ENCODE measurements around the gene OSTC. TPM values are rescaled to one million over a fixed set of nuclear protein-coding genes. Genes with fewer than 3 reads are reported as not detected.

Gene OSTC
- total and polyA plus RNA-seq, 2 of the 13 experiments (the other 11 are each of a cell fraction or from before 2014, with no cell fraction given) = 208 to 380 TPM

GRCh38 chr4:108703370-108703769, 53.0 kb downstream of the OSTC start (continued):
- TF ChIP-seq, protein P1, sequence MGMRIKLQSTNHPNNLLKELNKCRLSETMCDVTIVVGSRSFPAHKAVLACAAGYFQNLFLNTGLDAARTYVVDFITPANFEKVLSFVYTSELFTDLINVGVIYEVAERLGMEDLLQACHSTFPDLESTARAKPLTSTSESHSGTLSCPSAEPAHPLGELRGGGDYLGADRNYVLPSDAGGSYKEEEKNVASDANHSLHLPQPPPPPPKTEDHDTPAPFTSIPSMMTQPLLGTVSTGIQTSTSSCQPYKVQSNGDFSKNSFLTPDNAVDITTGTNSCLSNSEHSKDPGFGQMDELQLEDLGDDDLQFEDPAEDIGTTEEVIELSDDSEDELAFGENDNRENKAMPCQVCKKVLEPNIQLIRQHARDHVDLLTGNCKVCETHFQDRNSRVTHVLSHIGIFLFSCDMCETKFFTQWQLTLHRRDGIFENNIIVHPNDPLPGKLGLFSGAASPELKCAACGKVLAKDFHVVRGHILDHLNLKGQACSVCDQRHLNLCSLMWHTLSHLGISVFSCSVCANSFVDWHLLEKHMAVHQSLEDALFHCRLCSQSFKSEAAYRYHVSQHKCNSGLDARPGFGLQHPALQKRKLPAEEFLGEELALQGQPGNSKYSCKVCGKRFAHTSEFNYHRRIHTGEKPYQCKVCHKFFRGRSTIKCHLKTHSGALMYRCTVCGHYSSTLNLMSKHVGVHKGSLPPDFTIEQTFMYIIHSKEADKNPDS (CRISPR knock-in tag; IDR thresholded peaks at IDR 0.05) = no peak
- TF ChIP-seq ELF1 (CRISPR knock-in tag; IDR thresholded peaks at IDR 0.05) = no peak
- TF ChIP-seq NFIC (IDR thresholded peaks at IDR 0.05; ENCODE audit: low read length) = no peak

GRCh38 chr4:108703966-108704365, 53.6 kb downstream of the OSTC start:
- intact Hi-C loops (cut with micrococcal nuclease; ENCODE audit: unreplicated experiment) = no loop called here
- ATAC-seq = no peak

More at GRCh38 chr4:108703966-108704365, 53.6 kb downstream of the OSTC start:
- Histone ChIP-seq H3K36me3 (replicated peaks in 1 of 2; ENCODE audit: control insufficient read depth in 1 of 2, insufficient read depth in 2 of 2, low read length in 2 of 2) (no peaks in the 10 kb centered on the region), H2AFZ (ENCODE audit: low read length) (no peak overlapping the region), H3K4me1 (ENCODE audit: insufficient read depth, low read length) (no peaks in the 10 kb centered on the region), H3K27ac (ENCODE audit: extremely low read length, insufficient read depth, low read length) (no peak overlapping the region), H3K4me2 (ENCODE audit: low read depth, low read length) (no peak overlapping the region), H3K79me2 (ENCODE audit: insufficient read depth, low read length) (no peaks in the 10 kb centered on the region), H3K4me3 (replicated peaks in 1 of 3; ENCODE audit: insufficient read depth in 1 of 3, low read depth in 2 of 3, low read length in 3 of 3) (no peak overlapping the region), H3K27me3 (ENCODE audit: control insufficient read depth in 1 of 2, insufficient read depth in 2 of 2, low read length in 2 of 2) (no peaks in the 10 kb centered on the region; a peak in 1 of 5 replicates), H4K20me1 (ENCODE audit: insufficient read depth, low read length) (no peaks in the 10 kb centered on the region), H3K9ac (ENCODE audit: insufficient read depth, low read depth, low read length) (no peak overlapping the region), H3K9me3 (ENCODE audit: low read length) (no peaks in the 10 kb centered on the region)
- in situ Hi-C loops (cut with HindIII; ENCODE audit: extremely low pct_ligation_motif_present, low pct_unique_long_range_greater_than_20kb) = no loop called here
- 8% methylated on average over 2 of the region's 2 CpGs for WGBS (ENCODE audit: low lambda C conversion rate)
- FAIRE-seq (no peak), DNase-seq (ENCODE audit: low spot score) (no peak)
- no TSS peak for BruUV-seq (replicated peaks)
- ChIA-PET POLR2A (no interaction called here), CTCF (ENCODE audit: low intra/inter-chr PET ratio, low total read pairs) (no interaction called here)
- TF ChIP-seq LBX2 (CRISPR knock-in tag; IDR thresholded peaks at IDR 0.05; ENCODE audit: borderline replicate concordance) = no peak
- TF ChIP-seq AHR (CRISPR knock-in tag; IDR thresholded peaks at IDR 0.05) = no peak
- TF ChIP-seq MYNN (CRISPR knock-in tag; IDR thresholded peaks at IDR 0.05; ENCODE audit: low read depth) = no peak
- no peak for TF ChIP-seq ZNF263 (CRISPR knock-in tag; IDR thresholded peaks at IDR 0.05)
- TF ChIP-seq, protein P2, sequence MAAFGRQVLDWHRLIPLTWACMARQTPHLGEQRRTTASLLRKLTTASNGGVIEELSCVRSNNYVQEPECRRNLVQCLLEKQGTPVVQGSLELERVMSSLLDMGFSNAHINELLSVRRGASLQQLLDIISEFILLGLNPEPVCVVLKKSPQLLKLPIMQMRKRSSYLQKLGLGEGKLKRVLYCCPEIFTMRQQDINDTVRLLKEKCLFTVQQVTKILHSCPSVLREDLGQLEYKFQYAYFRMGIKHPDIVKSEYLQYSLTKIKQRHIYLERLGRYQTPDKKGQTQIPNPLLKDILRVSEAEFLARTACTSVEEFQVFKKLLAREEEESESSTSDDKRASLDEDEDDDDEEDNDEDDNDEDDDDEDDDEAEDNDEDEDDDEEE (CRISPR knock-in tag; IDR thresholded peaks at IDR 0.05) = no peak

All from HepG2 (cell line).